DMS 273 treated with DMSO at 0.1 percent for 48 hours (cell line): ENCODE data around the gene TOPAZ1.

Experiments used
- DNase-seq: peaks from one replicate; lab custom pipeline; 2025; lab: John Stamatoyannopoulos, UW

The TOPAZ1 gene

DNA sequence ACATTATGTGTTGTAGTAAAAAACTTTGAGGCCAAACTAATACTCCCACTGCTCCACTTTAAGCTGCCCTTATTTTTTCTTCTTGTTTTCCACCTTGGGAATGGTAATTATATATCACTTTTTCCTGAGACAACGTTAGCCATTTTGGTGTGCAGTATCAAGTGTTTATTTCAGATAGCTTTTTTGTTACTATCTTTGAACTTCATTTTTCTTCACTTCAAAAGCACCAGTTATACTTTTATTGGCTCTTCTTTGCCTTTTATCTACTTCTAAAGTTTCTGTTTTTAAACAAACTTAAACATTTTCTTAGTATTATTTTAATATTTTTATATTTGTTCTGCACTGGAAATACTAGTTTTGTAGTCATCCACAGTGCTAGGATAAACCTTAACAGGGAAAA is 6.5 kb downstream of the TOPAZ1 start:
- DNase-seq: no peak

DNA sequence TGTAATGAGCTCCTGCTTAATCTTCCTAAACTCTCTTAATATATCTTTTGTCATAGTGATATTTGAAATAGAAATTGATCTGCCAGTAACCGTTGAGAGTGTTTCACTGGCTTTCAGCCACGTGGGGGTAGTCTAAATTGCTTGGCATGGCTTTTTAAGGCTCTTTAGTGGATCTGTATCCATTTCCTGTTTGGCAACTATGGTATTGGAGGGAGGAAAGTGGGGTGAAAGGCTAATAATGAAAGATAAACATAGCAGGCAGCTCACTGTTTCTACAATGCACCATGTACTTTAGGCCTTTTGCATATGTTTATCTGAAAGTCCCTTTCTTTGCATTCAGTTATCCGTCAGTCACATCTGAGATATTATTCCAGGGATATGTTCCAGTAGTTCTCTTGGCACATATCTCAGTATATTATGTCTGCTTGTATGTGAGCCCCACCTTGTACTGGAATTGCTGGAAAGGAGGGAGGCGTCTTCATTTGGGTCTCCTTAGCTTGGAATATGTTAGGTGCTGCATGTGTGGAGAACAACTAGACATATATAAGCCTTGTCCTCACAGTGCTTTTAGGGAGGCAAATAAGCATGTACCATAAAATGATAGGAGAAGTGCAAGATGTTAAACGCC is 10.8 kb downstream of the TOPAZ1 start:
- DNase-seq: no peak

DNA sequence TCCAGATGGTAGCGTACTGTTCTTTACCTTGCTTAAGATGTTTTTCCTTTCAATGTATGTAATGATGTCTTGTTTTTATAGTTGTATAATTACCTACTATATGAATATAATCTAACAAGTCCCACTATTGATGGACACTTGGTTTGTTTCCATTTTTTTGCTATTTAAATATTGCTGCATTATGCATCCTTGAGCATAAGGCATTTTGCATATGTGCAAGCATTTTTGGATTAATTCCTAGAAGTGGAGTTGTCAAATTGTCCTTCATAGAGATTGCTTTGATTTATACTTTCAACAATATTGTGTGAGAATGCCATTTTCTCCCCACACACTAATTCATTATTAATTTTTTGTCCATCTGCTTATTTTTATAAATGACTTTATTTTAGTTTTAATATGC is 17.7 kb downstream of the TOPAZ1 start:
- DNase-seq: no peak

DNA sequence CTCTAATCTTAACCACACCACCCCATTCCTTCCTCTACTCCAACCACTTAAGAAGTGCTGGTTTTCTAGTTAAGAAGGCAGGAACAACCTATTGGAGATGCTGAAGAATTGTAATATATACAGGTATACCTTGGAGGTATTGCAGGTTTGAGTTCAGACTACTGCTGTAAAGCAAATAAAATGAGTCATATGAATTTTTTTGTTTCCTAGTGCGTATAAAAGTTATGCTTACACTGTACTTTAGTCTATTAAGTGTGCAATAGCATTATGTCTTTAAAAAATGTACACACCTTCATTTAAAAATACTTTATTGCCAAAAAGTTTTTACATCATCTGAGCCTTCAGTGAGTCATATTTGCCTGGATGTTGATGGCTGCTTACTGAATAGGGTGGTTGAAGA is 22.5 kb downstream of the TOPAZ1 start:
- DNase-seq: no peak

DNA sequence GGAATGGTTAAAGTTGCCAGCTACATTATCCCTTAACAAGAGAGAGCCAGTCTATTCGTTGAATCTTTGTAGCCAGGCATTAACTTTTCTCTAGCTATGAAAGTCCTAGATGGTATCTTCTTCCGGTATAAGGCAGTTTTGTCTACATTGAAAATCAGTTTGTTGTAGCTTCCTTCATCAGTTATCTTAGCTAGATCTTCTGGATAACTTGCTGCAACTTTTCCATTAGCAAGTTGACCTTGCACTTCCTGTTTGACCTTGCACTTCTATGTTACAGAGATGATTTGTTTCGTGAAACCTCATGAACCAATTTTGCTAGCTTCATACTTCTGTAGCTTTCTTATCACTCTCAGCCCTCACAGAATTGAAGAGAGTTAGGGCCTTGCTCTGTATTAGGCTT is 24.1 kb downstream of the TOPAZ1 start:
- no peak for DNase-seq

DNA sequence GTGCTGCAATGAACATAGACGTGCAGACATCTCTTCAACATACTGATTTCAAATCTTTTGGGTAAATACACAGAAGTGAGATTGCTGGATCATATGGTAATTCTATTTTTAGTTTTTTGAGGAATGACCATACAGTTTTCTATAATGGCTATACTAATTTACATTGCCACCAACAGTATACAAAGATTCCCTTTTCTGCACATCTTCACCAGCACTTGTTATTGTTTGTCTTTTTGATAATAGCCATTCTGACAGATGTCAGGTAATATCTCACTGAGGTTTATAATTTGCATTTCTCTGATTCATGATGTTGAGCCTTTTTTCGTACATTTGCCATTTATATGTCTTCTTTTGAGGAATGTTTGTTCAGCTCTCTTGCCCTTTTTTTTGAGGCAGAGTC is 30.5 kb downstream of the TOPAZ1 start:
- DNase-seq: no peak

DNA sequence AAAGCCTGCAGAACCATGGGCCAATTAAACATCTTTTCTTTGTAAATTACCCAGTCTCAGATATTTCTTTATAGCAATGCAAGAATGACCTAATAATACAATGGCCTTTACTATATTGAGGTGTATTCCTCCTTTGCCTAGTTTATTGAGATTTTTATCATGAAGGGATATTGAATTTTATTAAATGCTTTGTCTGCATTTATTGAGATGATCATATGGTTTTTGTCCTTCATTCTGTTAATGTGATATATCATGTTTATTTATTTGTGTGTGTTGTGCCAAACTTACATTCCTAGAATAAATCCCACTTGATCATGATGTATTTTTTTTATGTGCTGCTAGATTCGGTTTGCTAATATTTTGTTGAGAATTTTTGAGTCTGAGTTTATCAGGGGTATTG is 36.2 kb downstream of the TOPAZ1 start:
- DNase-seq: no peak

DNA sequence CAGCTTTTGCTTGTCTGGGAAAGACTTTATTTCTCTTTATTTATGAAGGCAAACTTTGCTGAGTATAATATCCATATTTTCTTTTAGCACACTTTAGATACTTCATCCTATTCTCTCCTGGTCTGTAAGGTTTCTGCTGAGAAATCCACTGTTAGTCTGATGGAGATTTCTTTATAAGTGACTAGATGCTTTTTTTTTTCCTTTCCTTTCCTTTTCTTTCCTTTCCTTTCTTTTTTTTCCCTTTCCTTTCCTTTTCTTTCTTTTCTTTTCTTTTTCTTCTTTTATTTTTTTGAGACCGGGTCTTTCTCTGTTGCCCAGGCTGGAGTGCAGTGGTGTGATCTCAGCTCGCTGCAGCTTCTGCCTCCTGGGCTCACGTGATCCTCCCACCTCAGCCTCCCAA is 38.4 kb downstream of the TOPAZ1 start:
- DNase-seq: no peak

DNA sequence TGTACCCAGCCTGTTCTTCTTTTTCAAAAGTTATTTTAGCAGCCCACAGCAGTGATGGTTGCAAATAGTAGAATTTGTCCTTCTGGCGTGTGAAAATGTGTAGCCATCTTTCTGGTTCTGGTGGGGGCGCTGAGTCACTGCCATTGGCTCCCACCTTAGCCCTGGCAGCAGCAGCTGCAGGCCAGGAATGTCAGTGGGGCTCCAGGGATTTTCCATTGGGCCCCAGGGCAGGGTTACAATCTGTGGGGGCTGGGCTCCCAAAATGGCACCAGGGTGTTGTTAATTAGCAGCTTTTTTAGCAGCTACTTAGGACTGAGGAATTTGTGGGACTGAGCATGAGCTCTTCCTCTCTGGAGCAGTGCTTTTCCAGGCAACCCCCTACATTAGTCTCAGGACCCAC is 38.9 kb downstream of the TOPAZ1 start:
- DNase-seq: no peak

DNA sequence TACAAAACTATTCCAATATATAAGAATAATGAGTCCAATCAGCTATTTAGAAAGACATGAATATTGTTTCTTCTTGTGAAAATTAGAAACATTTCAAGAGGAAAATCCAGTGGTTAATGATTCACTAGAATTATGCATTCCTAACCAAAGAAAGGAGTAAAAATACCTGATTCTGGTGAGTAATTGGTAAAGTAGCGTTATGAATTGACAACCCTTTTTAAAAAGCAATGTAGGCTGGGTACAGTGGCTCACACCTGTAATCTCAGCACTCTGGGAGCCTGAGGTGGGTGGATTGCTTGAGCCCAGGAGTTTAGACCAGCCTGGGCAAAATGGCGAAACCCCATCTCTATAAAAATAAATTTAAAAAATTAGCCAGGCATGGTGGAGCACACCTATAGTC is 43.3 kb downstream of the TOPAZ1 start:
- no peak for DNase-seq

DNA sequence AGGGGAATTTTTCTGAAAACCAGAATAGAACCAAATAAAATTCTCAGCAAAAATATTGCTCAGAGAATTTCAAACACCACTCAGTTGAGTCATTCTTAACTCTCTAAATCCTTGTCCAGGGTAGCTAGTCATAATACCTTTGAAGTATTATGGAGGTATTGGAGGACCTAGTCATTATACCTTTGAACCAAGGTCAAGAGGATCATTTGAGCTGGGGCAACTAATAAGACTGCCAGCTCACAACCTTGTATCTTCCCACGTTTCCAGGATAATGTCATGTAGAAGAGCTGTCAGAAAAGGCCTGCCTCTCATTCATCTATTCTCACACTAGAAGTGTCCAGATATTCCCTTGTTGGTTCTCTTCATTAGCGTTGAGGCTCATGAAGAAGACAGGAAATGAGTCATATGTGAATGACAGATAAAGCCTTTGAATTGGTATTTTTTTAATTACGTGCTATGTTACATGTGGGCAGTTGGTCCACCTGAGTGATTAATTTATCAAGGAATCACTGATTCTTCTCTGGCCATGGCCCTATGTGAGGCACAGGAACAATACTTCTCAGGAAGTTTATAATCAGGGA is 48.3 kb downstream of the TOPAZ1 start:
- no peak for DNase-seq

DNA sequence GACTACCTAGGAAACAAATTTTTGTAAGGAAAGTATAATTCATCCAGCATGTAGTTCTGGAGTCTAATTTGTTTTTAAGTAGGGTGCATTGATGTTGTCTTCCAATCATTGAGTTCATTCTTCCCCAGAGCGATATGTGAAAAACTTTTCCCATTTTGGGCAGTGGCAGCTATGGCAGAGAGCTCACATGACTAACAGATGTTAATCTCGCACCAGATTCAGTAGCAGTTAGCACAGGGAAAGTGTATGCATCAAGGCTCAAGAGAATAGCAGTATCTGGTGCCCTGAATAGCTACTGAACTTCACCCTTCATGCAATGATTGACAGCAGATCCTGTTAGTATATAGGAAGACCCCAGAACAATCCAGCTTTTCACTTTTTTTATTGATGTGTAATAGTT is 50.6 kb downstream of the TOPAZ1 start:
- DNase-seq: no peak

DNA sequence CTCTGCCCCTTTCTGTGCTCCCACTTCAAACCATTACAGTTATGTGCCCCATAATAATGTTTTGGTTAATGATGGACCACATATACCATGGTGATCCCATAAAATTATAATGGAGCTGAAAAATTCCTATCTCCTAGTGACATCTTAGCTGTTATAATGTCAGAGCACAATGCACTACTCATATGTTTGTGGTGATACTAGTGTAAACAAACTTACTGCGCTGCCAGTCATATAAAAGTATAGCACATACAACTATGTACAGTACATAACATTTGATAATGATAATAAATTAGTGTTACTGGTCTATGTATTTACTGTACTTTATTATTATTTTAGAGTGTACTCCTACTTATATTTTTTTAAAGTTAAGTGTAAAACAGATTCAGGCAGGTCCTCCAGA is 51.3 kb downstream of the TOPAZ1 start:
- DNase-seq: no peak

DNA sequence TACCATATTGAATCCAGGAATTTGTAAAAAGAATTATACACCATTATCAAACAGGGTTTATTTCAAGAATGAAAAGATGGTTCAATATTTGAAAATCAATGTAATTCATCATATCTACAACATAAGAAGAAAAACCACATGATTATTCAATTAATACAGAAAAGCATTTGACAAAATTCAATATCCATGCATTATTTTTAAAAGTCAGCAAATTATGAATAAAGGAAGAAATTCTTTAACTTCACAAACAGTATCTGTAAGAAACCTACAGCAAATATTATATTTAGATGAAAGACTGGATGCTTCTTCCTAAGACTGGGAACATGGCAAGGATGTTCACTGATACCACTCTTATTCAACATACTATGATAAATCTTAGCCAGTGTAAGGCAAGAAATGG is 55.6 kb downstream of the TOPAZ1 start:
- DNase-seq: no peak

DNA sequence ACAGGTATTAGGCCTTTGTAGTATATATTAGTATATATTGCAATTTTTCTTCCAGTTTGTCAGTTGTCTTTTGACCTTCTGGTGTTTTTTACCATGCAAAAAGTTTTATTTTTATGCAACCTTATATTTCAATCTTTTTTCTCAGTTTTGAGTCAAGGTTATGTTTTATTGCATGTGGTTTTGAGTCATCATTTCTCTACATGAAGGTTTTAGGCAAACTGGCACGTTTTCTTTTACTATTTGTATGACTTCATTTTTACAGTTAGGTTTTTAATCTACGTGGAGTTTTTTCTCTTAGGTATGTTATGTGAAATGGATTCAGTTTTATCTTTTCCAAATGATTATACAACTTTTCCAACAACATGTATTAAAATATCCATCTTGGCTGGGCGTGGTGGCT is 60.1 kb downstream of the TOPAZ1 start:
- no peak for DNase-seq

DNA sequence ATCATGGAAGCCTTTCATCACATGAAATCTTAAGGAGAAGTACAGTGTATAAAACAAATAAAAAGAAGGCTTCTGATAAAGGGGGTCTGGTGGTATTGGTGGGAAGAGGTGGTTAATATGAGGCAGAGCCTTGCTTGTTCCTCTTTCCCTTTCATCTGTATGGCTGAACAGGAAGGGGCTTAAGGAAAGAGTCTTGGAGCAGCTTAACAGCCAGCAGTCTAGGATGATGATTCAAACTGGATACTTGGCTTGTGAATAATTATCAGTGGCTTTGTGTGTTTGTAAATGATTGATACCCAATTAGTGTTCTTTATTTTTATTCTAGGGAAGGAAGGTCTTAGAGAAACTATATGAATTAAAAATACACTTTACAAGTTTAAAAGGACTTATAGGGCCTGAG is 67.8 kb downstream of the TOPAZ1 start:
- no peak for DNase-seq

DNA sequence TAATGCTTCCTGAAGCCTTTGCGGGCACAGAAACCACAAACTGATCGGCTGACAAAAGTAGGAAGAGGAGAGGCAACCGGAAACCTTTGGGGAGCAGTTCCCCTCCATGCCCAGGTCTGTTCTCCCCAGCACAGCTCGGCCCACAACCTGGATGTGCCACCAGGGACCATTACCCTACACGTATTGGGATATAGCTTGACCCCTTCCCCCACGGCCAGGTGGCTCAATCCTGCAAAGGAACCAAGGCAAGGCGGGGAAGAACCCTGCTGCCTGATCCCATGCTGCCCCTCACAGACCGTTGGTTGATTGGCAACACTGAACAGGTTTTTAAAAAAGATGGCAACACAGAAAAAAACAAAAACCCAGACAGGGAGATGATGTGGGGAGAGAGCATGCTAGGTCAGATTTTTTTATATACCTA is 77.2 kb downstream of the TOPAZ1 start:
- DNase-seq: no peak

DNA sequence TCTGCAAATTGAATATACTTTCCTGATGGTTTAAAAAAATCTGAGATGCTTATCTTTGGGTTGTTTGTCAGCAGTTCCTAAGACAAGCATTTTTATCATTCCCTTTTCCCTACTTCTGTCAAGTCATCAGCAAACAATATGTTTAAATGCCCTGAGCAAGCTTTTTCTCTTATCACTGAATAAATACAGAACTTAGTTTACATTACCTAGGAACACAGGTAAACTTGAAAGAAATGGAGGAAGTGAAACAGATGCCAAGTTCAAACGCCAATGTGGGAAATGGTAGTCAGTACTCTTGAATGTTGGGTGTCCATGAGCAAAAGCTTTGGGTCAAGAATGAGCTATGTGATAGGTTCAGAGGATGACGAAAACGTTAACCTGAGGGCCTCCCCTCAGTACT is 79.6 kb downstream of the TOPAZ1 start:
- no peak for DNase-seq

DNA sequence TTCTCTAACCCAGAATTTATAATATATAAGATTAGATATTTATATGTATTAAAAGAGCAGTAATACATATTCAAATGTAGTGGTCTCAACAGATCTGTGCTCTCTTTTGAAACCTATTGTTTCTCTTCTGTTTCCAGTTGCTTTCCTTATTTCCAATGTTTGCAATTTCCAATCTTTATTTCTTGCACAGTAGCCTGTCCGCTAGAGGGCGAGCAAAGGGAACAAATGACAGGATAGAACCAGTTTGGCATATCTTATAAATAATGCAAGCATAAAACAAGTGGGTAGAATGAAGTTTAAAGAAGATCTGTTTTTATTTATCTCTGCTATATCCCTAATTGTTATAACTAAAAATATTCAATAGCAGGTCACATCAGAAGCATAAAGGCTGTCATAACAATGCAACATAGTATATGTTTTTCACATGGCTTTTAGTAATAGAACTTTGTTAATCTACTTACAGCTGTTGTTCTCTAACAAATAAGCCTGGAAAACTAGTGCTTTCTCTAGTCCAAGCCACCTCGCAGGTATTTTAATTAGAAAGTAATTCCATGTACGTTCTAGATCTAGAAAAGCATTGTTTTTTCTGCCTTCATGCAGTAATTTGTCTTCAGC is 81.8 kb downstream of the TOPAZ1 start:
- peak; percentile 30 for DNase-seq

DNA sequence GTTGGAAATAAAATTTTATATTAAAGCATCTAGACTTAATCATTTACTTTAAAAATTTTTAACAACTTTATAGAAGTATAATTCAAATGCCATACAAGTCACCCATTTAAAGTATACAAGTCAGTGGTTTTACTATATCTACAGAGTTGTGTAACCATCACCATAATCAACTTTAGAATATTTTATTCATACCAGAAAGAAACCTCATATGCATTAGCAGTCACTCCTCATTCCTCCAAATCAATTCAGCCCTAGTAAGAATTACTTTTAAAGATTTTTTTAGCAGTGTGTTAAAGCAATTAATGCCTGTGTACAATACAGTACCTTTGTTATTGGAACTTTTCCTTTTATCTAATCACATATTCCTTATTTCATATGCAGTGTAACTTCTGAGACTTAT is 82.9 kb downstream of the TOPAZ1 start:
- no peak for DNase-seq

DNA sequence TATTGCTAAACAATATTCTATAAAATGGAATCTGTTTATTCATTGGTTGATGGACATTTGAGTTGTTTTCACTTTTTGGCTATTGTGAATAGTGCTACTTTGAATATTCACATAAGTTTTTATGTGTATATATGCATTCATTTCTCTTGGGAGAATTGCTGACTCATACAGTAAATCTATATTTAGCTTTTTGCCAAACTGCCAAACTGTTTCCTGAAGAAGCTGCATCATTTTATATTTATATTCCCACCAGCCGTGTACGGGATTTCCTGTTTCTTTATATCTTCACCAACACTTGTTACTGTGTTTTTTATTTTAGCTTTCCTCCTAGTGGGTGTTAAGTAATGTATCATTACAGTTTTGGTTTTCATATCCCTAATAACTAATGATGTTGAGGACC is 84.3 kb downstream of the TOPAZ1 start:
- no peak for DNase-seq

DNA sequence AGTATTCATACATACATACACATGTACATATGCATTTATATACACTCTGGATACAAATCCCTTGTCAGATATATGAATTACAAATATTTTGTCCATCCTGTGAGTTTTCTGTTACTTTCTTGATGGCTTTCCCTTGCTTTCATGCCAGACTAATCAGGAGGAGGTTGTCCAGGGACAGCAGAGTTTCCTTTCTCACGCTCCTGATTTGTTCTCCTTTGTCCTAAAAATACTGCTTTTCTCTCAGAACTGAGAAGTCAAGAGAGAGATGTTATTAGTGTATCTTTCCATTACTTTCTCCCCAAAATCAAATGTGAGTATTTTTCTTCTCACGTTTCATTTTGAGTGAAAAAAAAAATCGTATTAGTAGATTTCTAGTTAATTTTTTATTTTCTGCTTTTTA is 84.8 kb downstream of the TOPAZ1 start:
- no peak for DNase-seq

DNA sequence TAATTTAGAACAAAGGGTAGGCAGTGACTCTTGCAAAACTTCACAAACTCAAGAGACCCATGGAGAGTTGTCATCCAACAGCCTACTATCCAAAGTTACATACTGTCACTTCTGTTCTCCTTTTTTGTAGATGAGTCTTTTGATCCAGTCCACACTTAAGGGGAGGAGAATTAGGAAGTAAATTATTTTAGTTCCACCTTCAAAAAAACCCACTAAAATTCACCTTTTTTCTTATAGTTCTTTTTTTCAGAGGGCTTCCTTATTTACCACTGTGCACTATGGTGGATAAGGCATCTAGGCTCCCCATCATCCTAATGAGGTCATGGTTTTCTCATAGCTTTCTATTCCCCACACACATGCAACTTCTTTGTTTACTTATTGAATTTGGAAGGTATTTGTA is 88.3 kb downstream of the TOPAZ1 start:
- DNase-seq: no peak

DNA sequence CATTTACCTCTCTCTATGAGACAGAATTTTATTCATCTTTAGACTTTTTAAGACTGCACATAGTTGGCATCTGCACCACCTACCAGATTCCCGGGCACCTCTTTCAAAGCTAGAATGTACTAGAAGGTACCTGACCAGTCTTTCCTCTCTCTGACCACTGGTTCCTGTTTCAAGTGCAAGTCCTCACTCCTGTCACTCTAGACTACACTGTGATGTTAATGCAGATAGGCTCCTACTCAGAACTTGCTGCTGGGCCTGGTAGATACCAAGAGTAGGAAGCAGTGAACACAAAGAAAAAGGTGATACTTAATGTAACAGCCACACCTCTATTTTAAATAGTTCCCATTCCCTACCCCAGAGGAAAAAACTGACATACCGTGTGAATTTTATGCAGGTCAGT is 88.8 kb downstream of the TOPAZ1 start:
- DNase-seq: no peak
